OCI-LY7 (cell line): ENCODE results near the gene STRBP. TPM values are rescaled to one million over a fixed set of nuclear protein-coding genes. Genes with fewer than 3 reads are reported as not detected.

Source experiments
- BruUV-seq: library from RNA; stranded (reverse); fragments of 400-500 nt; replicated peaks from 2 replicates; lab custom pipeline; 2021; lab: Mats Ljungman, UMichigan
- CTCF ChIA-PET: fragments of 300-600 bp; sonication (Branson Sonifier 250); formaldehyde crosslinking; loops from one replicate; lab custom pipeline; 2022; ENCODE audit warnings: antibody characterized with exemption; ENCODE audit not compliant: unreplicated experiment; lab: Charles Lee
- POLR2A ChIA-PET: fragments of 300-600 bp; sonication (Branson Sonifier 250); formaldehyde crosslinking; loops from one replicate; lab custom pipeline; 2022; ENCODE audit warnings: antibody characterized with exemption; lab: Charles Lee
- DNase-seq: peaks from one replicate; pipeline ENCODE4 v3.0.0-alpha.2; 2015; ENCODE audit warnings: low spot score
- H2AFZ ChIP-seq: fragments of 200-600 bp; sonication (generic), shearing (Covaris generic); 2 replicates; pipeline ENCODE4 v1.6.1; 2014; ENCODE audit warnings: mild to moderate bottlenecking, antibody characterized with exemption, low read length, moderate library complexity
- H3K27ac ChIP-seq: fragments of 200-600 bp; sonication (generic); 2 replicates; pipeline ENCODE4 v1.5.1; 2014; ENCODE audit warnings: mixed run types, low read depth, mild to moderate bottlenecking, moderate library complexity, low read length, inconsistent platforms; ENCODE audit not compliant: poor library complexity, severe bottlenecking
- H3K36me3 ChIP-seq: fragments of 200-600 bp; sonication (generic); 2 replicates; pipeline ENCODE4 v1.6.1; 2014; ENCODE audit warnings: mild to moderate bottlenecking, antibody characterized with exemption, low read length, moderate library complexity, mixed read lengths; ENCODE audit not compliant: insufficient read depth
- H3K4me1 ChIP-seq: fragments of 200-600 bp; sonication (generic); 2 replicates; pipeline ENCODE4 v1.5.1; 2014; ENCODE audit warnings: mild to moderate bottlenecking, low read length; ENCODE audit not compliant: insufficient read depth, poor library complexity, severe bottlenecking
- H3K4me2 ChIP-seq: fragments of 200-600 bp; sonication (generic); 2 replicates; pipeline ENCODE4 v1.6.1; 2014; ENCODE audit warnings: mild to moderate bottlenecking, low read length
- H3K4me3 ChIP-seq: fragments of 200-600 bp; sonication (generic); 2 replicates; pipeline ENCODE4 v1.5.1; 2014; ENCODE audit warnings: mild to moderate bottlenecking, low read depth, low read length; ENCODE audit not compliant: poor library complexity, severe bottlenecking
- H3K79me2 ChIP-seq: fragments of 200-600 bp; sonication (generic); 2 replicates; pipeline ENCODE4 v1.6.1; 2016; ENCODE audit warnings: low read depth, mild to moderate bottlenecking, low read length, moderate library complexity, mixed read lengths; ENCODE audit not compliant: insufficient read depth
- H3K9me2 ChIP-seq: fragments of 200-600 bp; sonication (generic); 2 replicates; pipeline ENCODE4 v1.6.1; 2016; ENCODE audit warnings: mild to moderate bottlenecking, low read length, mixed read lengths; ENCODE audit not compliant: insufficient read depth
- H3K9me3 ChIP-seq: fragments of 200-600 bp; sonication (generic); 2 replicates; pipeline ENCODE4 v1.6.1; 2014; ENCODE audit warnings: mild to moderate bottlenecking, mixed run types, low read length, mixed read lengths
- H4K20me1 ChIP-seq: fragments of 200-600 bp; sonication (generic); 2 replicates; pipeline ENCODE4 v1.6.1; 2014; ENCODE audit warnings: mild to moderate bottlenecking, antibody characterized with exemption, low read length, moderate library complexity, mixed read lengths; ENCODE audit not compliant: insufficient read depth
- EZH2phosphoT487 ChIP-seq: fragments of 200-600 bp; sonication (generic); IDR thresholded peaks from 2 replicates; pipeline ENCODE4 v1.6.1; 2018; ENCODE audit warnings: low read depth, borderline replicate concordance, mild to moderate bottlenecking, mixed run types, antibody characterized with exemption, low read length, moderate library complexity, mixed read lengths
- intact Hi-C: fragments of 100-400 bp; cut with micrococcal nuclease; formaldehyde crosslinking; loops from one replicate; pipeline ENCODE4 v1.10.0; 2022; ENCODE audit not compliant: unreplicated experiment
- total RNA-seq, 2 experiments: library from RNA; depleted of rRNA in 1 of 2; stranded (reverse); fragments of >200 nt in 1 of 2; shearing (Covaris generic) in 1 of 2; gene quantifications; 2 replicates each; pipeline ENCODE4 v1.2.3, GENCODE V29; 2014 to 2022
- TF ChIP-seq, protein P1 (sequence below): fragments of 200-600 bp; sonication (generic); conservative IDR thresholded peaks from 2 replicates; pipeline ENCODE4 v1.5.1; 2014; ENCODE audit warnings: mild to moderate bottlenecking, antibody characterized with exemption, low read length, moderate library complexity, mixed read lengths

STRBP gene
- total RNA-seq, 2 experiments from 2014 or later, result 82.8 to 179 TPM

DNA sequence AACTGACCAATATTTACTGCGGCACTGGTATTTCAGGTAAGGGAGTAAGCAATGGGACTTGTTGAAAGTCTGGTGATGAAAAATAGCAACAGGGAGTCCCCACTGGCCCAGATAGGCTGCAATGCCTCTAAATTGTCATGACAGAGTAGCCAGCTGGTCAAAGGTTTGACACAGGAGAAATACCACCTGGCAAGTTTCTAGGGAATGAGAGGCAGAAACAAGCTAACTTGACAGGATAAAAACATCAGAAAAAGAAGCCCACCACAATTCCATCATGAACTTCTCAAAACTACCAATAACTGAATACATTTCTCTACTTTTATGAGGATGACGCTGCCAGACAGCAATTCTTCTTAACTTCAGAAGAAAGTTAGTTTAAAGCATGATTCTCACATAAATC, 99.8 kb downstream of the STRBP start:
- intact Hi-C loops, result no loop called here
- H3K79me2 ChIP-seq, result peaks cover 69% of the 10 kb centered on the region; the same call in 1 of the 2 replicates
- no peaks in the 10 kb centered on the region for H4K20me1 ChIP-seq
- peak overlapping the region; percentile 99 for H3K27ac ChIP-seq
- H3K9me3 ChIP-seq, result peaks cover 6% of the 10 kb centered on the region; the same call in 1 of the 2 replicates
- H3K36me3 ChIP-seq, result peaks cover 44% of the 10 kb centered on the region
- CTCF ChIA-PET, result interaction anchor here (0.9 to 1.2 kb wide), 3 partner anchors 9 to 77 kb away, joined by 3 read pairs; no protein-coding TSS in a partner anchor
- POLR2A ChIA-PET, result interaction anchor here (0.7 to 3.1 kb wide), 11 partner anchors 10 to 174 kb away, joined by 3 to 10 read pairs (median 5); no protein-coding TSS in a partner anchor
- DNase-seq, result peak; percentile 48
- H3K9me2 ChIP-seq, result no peaks in the 10 kb centered on the region
- peaks cover 100% of the 10 kb centered on the region for H3K4me1 ChIP-seq
- peak overlapping the region; percentile 39 for H3K4me3 ChIP-seq
- BruUV-seq, result no TSS peak
- TF ChIP-seq, protein P1, sequence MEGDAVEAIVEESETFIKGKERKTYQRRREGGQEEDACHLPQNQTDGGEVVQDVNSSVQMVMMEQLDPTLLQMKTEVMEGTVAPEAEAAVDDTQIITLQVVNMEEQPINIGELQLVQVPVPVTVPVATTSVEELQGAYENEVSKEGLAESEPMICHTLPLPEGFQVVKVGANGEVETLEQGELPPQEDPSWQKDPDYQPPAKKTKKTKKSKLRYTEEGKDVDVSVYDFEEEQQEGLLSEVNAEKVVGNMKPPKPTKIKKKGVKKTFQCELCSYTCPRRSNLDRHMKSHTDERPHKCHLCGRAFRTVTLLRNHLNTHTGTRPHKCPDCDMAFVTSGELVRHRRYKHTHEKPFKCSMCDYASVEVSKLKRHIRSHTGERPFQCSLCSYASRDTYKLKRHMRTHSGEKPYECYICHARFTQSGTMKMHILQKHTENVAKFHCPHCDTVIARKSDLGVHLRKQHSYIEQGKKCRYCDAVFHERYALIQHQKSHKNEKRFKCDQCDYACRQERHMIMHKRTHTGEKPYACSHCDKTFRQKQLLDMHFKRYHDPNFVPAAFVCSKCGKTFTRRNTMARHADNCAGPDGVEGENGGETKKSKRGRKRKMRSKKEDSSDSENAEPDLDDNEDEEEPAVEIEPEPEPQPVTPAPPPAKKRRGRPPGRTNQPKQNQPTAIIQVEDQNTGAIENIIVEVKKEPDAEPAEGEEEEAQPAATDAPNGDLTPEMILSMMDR, result no peak
- TF ChIP-seq EZH2phosphoT487, result no peak
- H3K4me2 ChIP-seq, result peak overlapping the region; percentile 63
- H2AFZ ChIP-seq, result no peak overlapping the region

DNA sequence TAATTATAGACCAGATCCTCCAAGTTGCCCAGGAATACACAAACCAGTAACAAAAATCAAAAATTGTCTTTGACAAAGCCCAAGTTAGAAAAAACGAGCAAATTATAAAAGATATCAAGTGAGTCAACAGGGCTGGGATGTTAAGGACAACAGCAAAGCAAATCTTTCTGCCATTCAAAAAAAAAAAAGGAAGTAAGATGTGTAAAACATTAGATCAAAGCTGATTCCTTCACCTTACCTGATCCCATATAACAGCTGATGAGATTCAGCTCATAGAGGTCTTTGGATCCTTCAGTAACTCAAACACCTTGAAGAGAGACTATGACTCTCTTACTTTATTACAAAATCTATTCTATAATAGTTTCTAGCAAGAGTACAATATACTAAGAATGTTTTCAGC, 100.9 kb downstream of the STRBP start:
- H3K79me2 ChIP-seq, result peaks cover 60% of the 10 kb centered on the region; the same call in 1 of the 2 replicates
- H2AFZ ChIP-seq, result peak overlapping the region; percentile 0; the same call in 1 of the 2 replicates
- peak; percentile 57 for DNase-seq
- no peaks in the 10 kb centered on the region for H4K20me1 ChIP-seq
- intact Hi-C loops, result loop anchor here (2.0 kb wide), 1 partner anchor 33 kb away; no protein-coding TSS in a partner anchor
- H3K36me3 ChIP-seq, result peaks cover 34% of the 10 kb centered on the region
- ChIA-PET CTCF (no interaction called here), POLR2A (interaction anchor here (0.7 to 3.4 kb wide), 13 partner anchors 8 to 1220 kb away, joined by 3 to 21 read pairs (median 4); no protein-coding TSS in a partner anchor)
- BruUV-seq, result no TSS peak
- no peaks in the 10 kb centered on the region for H3K9me2 ChIP-seq
- H3K4me3 ChIP-seq, result peak overlapping the region; percentile 39
- H3K4me2 ChIP-seq, result peak overlapping the region; percentile 63
- peaks cover 100% of the 10 kb centered on the region for H3K4me1 ChIP-seq
- H3K27ac ChIP-seq, result peak overlapping the region; percentile 99
- TF ChIP-seq EZH2phosphoT487, result no peak
- TF ChIP-seq, protein P1, result no peak
- H3K9me3 ChIP-seq, result peaks cover 6% of the 10 kb centered on the region; the same call in 1 of the 2 replicates

DNA sequence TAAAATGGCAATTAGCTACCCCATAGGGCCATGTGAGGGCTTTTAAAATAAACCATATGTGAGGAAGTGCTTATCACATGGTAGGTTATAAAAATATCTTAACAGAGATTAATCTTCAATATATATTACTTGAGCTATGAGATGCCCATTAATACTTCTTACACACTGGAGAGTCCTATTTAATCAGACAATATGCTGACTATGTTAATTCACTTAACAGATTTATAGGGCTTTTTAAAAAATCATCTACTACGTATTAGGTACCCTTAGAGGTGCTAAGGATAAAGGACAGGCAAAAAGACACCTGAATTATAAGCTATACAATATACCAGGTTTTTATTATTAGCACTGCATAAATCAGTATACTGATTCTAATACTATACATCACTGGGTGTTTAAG, 102.6 kb downstream of the STRBP start:
- Histone ChIP-seq H3K4me3 (no peak overlapping the region), H3K9me3 (peaks cover 6% of the 10 kb centered on the region; the same call in 1 of the 2 replicates), H3K9me2 (no peaks in the 10 kb centered on the region), H4K20me1 (no peaks in the 10 kb centered on the region), H3K27ac (peak overlapping the region; percentile 99), H3K4me1 (peaks cover 86% of the 10 kb centered on the region), H3K4me2 (peak overlapping the region; percentile 30), H3K36me3 (peaks cover 21% of the 10 kb centered on the region), H3K79me2 (peaks cover 54% of the 10 kb centered on the region; the same call in 1 of the 2 replicates), H2AFZ (no peak overlapping the region)
- DNase-seq, result no peak
- no TSS peak for BruUV-seq
- CTCF ChIA-PET, result interaction anchor here (0.6 to 0.7 kb wide), 3 partner anchors 94 to 195 kb away, joined by 3 read pairs; no protein-coding TSS in a partner anchor
- POLR2A ChIA-PET, result interaction anchor here (0.6 to 3.4 kb wide), 10 partner anchors 10 to 1433 kb away, joined by 3 to 21 read pairs (median 4); no protein-coding TSS in a partner anchor
- no peak for TF ChIP-seq EZH2phosphoT487
- TF ChIP-seq, protein P1, result no peak
- intact Hi-C loops, result loop anchor here (2.0 kb wide), 1 partner anchor 31 kb away; no protein-coding TSS in a partner anchor
